ENCODE measurements around the gene NFX1. TPM values are rescaled to one million over a fixed set of nuclear protein-coding genes. Genes with fewer than 3 reads are reported as not detected.

The NFX1 gene
- total and polyA plus RNA-seq, 10 of the 15 experiments (the other 5 are each of a cell fraction or from before 2014, with no cell fraction given): 11.9 to 45.1 (median 36.1) TPM

- TF ChIP-seq ZNF592 (IDR thresholded peaks at IDR 0.05) (no peak), IRF3 (IDR thresholded peaks at IDR 0.05) (no peak), E4F1 (IDR thresholded peaks at IDR 0.05; ENCODE audit: borderline replicate concordance, partially characterized antibody) (no peak), EED (IDR thresholded peaks at IDR 0.05; ENCODE audit: low read depth) (no peak), PBX3 (IDR thresholded peaks at IDR 0.05; ENCODE audit: insufficient replicate concordance, low read depth, low read length) (no peak), SUPT20H (IDR thresholded peaks at IDR 0.05; ENCODE audit: borderline replicate concordance, control insufficient read depth, low read depth, low read length) (no peak), SREBF1 (IDR thresholded peaks at IDR 0.05; ENCODE audit: low read length) (no peak), TCF7 (IDR thresholded peaks at IDR 0.05; ENCODE audit: borderline replicate concordance) (peak; percentile 56; the same call in 1 of the 2 replicates), USF2 (IDR thresholded peaks at IDR 0.05; ENCODE audit: borderline replicate concordance, low read depth, low read length) (no peak), NBN (IDR thresholded peaks at IDR 0.05) (no peak)
These were observed 125.3 kb downstream of the NFX1 start (continued) for GRCh38 chr9:33415501-33416038.

All from GM12878 (cell line).